GM21367 (cell line): ENCODE data around the gene KCNE1.
"Not testable (repeated sequence)": the region's sequence is repeated elsewhere in the genome, so short reads cannot be mapped to it uniquely, and the experiment has no call there.

Source experiments
- ATAC-seq: cut with Tn5 transposase; IDR thresholded peaks from one replicate; pipeline ENCODE4 v1.9.1; 2021; ENCODE audit not compliant: unreplicated experiment

The KCNE1 gene

DNA sequence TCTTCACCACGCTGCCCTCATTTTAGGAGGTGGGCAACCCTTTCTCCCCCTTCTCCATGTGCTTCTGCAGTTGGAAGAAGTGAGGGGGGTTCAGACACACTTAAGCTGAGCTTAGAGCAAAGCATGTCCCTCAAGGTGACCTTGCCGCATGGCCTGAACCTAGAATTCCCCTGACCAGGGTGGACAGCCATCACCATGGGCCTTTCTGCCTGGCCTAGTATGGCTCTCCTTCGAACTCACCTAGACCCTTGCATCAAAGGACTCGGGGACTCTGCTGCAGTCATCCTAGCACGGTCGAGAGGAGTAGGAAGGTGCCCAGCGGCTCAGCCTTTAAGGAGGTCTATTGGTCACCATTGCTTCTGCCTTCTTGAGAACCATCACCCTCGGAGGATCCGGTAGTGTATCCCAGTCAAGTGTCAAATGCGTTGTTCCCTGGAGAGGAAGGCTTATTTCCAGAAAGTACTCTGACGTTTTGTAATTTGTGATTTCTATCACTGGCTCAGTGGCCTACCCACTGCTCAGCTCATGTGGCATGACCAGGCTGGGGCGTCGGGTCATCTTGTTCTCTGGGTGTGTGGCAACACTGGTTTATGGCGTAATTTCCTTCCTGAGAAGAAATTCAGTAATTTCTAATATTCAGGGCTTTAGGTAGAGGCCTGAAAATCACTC is at the start of gene KCNE1:
KCNE1 (minus strand) TSS at position 424 of the 669 bp plus-strand sequence. CDS start 62,576 bp downstream, outside the sequence.
- no peak for ATAC-seq

DNA sequence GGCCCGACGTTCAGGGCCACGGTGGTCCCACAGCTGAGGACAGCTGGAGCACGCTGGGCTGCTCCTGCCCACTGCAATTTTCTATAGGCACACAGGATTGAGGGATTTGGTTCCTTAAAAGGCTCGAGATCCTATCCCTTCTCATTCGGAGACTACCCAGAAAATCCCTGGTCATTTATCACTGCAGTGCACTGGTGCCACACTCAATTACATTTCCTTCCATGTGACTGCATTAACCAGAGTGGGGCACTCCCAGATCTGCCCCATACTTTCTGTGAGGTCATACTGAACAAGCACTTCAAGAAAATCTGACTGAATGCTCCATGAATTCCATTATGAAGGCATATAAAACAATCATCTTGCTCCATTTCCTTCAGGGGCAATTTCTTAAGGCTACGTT is 49.8 kb upstream of the KCNE1 start:
- no peak for ATAC-seq

DNA sequence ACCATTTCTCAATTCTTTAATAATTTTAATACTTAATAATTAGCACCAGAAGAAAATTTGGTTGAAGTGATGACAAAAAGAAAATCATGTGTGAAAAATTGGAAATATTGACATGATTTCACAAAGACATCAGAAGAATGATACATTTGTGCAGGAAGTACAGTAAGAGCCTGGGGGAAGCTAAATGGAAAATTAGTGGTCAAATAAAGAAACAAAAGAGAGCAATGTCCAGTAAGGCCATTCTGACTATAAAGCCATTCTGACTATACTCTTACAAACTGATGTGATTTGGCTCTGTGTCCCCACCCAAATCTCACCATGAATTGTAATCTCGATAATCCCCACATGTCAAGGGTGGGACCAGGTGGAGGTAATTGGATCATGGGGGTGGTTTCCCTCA is 48.6 kb upstream of the KCNE1 start:
- no peak for ATAC-seq

DNA sequence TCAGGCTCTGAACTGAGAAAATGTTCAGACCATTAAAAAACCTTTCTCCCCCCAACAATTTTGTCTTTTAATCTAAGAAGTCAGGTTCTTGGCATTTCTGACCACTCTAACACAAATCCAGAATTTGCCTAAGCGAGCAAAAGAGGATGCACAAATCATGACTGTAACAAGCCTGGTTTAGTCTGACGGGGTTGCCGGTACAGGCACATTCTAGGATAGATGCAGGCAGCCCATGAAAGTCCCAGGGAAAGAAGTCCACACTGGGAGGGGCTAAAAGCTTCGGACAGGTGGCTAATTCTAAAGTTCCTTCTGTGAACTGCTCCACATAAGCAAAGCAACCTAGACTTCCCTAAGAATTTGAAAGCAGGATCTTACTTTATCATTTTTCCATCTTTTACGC is 48.0 kb upstream of the KCNE1 start:
- no peak for ATAC-seq

DNA sequence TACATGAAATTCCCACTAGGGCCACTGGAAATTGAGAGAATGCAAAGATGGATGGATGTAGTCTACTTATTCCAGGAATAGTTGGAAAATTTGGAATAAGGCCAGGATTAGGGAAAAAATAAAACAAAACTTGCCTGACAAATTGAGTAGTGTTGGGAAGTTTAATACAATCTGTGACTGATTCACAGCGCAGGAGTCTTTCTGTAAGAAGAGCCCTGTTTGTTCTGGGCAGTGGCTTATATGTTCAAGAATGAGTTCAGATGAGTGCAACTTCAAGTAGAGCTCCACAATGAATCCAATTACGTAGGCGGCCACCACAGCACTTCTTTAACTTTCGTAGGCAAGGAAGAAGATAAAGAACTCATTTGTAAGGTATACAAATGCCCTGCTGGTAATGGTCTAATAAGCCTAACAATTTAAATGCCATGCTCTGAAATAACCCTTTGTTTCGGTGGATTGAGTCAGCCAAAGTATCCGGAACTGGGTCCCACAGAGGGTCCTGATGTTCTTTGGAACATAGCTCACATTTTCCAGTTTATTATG is 47.1 kb upstream of the KCNE1 start:
- ATAC-seq: no peak

DNA sequence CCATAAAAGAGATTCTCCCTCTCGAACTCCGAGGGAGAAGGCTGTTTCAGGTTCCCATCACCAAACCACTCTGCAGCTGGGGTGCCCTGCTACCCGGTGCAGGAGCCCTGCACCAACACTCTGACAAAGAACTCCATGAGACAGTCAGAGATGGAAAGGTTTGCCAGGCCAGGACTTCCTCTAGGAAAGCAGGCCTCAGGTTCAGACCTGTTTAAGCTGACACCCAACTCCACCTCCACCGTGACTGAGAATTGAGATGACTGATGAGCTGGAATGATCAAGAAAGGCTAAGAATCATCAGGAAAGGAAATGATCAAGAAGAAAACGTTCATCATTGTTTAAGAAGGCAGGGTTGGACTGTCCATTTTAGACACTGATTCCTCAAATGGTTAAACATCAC is 46.2 kb upstream of the KCNE1 start:
- ATAC-seq: no peak

DNA sequence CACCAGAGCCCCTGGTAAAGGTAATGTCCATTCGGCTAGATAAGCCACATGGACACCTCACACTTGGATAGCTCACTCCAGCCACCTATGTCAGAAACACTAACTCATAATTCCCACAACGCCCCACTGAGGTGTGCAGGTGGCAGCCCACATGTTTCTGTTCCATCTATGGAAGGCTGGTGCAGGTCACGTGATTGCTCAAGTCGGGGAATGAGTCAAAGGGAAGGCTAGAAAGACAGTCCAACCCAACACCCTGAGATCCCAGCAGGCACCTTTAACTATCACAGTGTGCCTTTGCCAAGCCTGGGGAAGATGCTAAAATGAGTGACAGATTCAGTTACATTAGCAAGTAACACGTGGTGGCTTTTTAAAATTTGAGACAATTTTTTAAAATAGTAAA is 45.3 kb upstream of the KCNE1 start:
- no peak for ATAC-seq

DNA sequence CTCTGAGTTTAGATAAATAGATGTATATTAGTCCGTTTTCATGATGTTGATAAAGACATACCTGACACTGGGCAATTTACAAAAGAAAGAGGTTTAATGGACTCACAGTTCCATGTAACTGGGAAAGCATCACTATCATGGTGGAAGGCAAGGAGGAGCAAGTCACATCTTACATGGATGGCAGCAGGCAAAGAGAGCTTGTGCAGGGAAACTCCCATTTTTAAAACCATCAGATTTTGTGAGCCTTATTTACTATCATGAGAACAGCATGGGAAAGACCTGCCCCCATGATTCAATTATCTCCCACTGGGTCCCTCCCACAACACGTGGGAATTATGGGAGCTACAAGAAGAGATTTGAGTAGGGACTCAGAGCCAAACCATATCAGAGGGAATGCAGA is 42.7 kb upstream of the KCNE1 start:
- ATAC-seq: not testable (repeated sequence)

DNA sequence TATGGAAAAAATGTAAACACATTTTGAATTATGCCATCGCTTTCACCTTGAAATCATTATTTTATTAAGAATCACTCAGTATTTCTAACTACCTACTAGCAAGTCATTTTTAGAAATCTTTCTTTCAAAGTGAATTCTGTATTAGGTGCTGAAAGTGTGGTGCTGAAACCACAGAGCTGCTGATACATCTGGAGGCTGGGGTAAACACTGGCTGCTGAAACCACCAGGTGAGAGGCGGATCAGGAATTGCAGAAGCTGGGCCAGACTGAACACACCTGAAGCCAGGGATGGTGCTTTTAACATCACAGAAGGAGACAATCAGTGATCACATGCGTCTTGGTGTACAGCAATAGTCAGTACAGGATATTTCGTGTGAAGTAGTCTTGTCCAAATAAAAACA is 42.2 kb upstream of the KCNE1 start:
- ATAC-seq: no peak

DNA sequence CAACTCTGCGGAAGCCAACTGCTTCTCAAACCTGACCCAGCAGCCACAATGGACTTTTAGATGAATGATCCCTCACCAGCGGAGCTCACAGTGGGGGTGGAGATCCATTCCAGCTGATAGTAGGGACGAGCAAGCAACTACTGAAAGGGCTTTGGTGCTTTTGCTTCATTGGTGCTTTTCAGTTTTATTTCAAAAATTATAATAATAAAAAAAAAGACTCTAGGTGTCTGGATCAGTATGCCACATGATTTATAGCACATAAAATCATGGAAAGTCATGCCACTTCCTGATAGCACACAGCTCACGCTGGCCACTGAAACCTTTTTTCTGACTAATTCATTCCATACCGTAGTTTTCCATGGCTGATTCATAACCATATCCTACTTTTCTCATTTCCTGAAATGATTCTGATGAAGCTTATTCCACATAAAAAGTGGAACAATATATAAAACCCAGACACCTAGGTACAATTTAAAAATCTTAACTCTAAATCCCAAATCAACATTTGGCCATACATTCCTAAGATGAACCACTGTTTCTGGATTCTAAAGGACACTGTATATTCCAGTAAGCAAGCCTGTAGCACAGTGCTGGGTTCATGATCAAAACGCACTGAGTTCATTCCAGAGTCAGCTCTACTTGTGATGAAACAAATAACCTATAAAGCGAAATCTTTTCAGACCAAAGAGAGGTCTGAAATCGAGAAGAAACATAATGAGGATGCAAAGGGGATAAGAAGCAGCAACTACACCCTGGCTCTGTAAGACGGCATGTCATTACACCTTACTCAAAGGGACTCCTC is 41.3 kb upstream of the KCNE1 start:
- ATAC-seq: no peak

DNA sequence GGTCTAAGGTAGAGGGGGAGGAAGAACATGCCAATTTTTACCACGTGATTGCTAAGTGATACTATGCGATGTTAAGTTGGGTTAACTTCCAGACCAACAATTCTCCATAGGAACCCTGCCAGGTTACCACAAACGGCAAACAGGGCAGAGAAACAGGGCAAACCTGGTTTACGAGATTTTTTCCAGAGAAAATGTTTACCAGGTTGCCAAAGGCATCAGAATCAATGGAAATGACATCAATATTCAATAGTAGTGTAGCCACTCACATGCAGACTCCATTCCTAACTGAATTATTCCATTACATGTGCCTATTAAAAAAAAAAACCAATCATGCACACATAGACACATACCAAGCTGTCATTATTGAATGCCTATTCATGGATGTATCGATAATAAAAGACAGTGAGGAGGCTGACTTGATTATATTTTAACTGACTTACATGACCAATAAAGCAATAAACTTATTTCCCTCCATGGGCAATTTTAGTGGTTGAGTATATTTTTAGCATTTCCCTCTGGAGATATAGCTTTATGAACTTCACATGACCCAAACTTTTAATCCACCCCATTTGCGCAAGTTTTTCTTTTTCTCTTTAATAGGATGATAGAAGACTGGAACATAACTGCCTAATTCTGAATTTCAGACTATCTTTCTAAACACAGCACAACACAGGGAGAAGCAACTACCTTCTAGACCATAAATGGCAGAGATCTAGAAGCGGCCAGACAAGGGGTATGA is 40.5 kb upstream of the KCNE1 start:
- no peak for ATAC-seq

DNA sequence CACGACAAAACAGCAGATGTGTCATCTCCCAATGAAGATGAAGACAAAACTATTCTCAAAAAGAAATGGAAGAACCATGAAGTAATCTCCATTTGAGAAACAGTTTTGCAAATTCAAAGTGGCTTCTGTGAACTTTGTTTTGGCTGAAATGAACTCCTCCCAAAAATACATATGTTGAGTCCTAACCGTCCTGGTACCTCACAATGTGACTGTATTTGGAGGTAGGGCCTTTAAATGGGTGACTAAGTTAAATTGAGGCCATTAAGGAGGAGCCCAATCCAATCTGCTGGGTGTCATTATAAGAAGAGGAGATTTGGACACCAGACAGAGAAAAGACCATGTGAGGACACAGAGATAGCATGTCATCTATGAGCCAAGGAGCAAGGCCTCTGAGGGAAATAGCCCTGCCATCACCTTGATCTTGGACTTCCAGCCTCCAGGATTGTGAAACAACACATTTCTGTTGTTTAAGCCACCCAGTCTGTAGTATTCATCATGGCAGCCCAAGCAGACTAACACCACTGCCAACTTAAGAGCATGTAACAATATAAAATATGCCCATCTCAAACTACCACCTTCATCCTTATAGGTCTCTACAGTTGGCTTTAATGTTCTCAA is 38.3 kb upstream of the KCNE1 start:
- ATAC-seq: no peak

DNA sequence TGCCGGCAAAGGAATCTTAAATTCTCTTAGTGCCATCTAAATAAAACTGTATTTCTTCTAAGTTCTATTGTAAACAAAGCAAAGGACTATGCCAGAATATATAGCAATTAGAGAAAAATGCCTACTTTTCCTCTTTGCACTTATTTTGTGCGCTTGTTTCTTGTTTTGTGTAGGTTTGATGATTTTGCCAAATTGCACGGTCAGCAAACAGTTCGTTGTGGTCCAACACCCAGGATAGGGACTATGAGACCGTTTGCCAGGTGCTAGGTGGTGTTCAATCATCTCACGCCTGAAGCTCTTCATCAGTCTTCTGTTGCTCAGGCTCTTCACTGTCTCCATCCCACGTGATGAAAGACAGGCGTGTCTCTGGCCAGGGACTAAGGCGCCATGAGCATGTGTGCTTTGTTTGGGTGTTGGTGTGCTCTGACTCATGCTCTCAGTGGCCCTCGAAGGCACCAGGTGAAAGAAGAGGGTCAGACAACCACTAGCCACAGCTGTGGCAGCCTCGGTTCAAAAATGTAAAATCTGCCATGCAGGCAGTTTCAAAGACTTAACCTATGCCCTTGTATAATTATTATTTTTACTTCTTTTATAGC is 36.9 kb upstream of the KCNE1 start:
- no peak for ATAC-seq

DNA sequence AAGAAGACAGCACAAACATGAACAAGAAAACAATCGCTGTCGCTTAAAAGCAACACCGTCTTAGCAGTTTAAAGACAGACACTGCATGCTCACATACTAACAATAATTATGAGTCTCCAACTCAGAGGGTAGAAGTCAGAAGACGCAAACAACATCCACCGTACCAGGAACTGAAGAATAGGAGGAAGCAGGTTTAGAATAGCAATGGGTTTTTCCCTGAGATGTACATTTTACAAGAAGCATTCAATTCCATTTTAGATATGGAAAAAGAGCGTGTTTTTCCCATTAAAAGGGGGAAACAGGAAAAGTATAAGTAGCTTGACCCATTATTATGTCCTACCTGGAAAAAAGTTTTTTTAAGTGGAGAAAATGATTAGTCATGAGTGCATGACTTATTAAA is 34.5 kb upstream of the KCNE1 start:
- ATAC-seq: no peak

DNA sequence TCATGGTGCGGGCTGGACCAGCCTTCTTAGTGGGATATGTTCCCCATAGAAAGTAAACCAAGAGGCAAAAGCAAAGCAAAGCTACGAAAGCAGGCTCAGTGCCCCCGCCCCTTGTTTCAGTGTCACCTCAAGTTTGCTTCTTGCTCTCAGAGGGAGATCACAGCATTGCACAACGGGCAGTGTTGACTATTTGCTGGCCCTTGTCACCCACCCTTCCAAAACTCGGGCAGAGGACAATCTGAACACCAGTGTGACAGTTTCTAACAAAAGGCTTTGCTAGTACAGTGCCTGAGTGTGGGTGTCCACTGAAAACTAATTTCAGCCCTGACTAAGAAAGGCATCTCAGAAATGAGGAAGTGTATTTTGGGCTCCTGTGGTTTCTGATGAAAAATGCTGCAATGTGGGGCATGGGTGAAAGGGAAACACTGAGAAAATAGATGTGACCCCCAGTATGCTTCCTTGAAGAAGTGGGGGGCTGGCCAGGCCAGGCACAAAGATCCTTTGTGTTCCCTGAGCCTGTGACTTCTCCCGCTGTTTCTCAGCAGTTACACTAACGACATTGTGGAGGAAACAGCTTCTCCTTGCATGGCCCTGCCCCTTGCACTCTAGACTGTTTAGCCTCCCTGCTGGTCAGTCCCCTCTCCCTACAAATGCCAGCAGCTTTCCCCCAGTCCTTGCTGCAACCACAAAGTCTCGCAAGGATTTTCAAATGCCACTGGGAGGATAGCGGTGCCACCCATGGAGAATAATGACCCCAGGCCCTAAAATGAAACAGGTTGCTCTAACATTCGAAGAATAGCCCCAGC is 33.3 kb upstream of the KCNE1 start:
- ATAC-seq: peak; percentile 85

DNA sequence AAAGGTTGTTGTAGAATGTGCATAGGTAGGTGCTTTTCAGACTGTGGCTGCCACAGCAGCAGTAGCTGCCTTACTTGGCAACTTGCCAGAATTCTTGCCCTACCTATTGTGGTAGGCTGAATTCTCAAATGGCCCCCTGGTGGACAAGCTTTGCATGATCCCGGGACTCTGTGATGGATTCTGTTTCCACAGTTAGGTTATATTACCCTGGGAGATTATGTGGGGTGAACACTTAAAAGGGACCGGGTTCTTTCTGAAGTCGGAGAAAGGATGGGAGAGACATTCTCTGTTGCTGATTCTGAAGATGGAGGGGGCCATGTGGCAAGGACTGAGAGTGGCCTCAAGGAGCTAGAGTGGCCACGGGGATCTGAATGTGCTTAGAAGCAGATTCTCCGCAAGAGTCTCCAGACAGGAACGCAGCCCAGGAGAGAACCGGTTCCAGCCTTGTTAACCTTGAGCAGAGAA is 32.1 kb upstream of the KCNE1 start:
- no peak for ATAC-seq

DNA sequence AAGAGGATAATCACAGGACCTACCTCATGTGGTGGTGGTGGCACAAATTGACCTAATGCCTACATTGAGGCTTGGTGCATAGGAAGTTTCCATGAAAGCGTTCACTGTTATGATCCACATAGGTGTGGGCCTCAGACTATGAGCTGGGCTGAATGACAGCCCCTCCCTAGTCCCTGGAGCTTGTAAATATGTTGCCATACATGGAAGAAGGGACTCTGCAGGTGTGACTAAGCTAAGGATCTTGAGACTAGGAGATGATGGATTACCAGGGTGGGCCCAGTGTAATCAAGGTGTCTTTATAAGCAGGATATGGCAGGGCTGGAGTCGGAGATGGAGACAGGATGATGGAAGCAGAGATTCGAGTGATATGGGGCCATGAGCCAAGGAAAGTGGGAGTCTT is 31.0 kb upstream of the KCNE1 start:
- ATAC-seq: no peak

DNA sequence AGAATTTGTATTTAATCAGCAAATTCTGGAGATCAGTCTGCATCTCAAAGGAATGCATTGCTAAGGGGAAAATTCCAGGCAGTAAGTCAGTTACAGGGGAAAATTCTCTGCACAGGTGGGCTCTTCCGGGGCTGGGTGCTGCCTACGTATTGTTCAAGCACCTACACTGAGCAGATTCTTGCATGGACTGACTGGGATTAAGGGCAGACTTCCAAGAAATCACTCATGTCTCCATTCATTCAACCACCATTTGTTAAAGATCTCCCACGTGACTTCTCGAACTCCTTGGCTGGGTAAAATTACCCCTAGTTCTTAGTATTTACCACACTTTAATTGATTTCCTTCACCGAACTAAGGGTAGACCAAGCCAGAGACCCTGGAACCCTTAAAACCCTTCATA is 28.2 kb upstream of the KCNE1 start:
- ATAC-seq: no peak

DNA sequence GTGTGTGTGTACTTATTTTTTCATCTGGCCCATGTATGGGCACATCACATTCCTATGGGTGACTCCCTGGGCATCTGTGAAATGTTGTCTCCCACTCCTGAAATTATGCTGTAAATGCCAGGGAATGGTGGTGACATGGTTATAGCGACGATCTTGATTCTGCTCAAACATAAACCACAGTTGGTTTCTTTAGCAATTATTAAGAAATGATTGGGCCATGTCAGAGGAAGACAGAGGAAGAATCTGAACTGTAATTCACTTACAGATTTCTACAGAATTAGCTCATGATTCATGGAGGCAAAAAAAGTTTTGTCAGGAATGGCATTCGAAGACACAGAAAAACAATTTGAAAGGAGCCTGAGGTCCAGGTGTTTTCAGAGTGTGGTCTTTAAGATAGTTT is 25.8 kb upstream of the KCNE1 start:
- no peak for ATAC-seq

DNA sequence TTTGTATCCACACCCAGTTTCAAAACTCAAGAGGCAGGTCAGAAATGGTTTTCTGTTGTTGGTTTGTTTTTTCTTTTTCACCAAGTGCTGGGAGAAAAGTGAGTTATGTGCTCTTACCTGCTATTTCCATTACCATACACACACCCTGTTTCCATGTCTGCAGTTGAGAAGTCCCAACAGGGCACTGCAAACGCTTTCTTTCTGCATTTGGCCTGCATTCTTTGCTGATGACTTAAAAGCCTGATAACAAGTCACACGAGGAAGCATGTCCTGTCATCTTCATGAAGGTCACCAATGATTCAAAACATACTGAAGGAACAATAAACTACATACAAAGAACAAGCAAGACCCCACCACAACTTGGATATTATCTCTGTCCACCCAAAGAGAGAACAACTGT is 24.8 kb upstream of the KCNE1 start:
- ATAC-seq: no peak
